Mesothelial cell of epicardium (in vitro differentiated cells): Measurements from ENCODE around the gene ATM. TPM values are rescaled to one million over a fixed set of nuclear protein-coding genes. Genes with fewer than 3 reads are reported as not detected.
"Not testable (repeated sequence)": the region's sequence is repeated elsewhere in the genome, so short reads cannot be mapped to it uniquely, and the experiment has no call there.

Experiments used
- DNase-seq, 2 experiments: peaks; one replicate each; pipeline ENCODE4 v3.0.0; 2021; ENCODE audit warnings: low spot score in 2 of 2; ENCODE audit not compliant: unreplicated experiment in 2 of 2
- H3K27ac Mint-ChIP-seq: 2 replicates; pipeline ENCODE4 v1.8.0; 2021; ENCODE audit warnings: mixed read lengths
- H3K27me3 Mint-ChIP-seq: 2 replicates; pipeline ENCODE4 v1.8.0; 2021; ENCODE audit warnings: low read depth, mixed read lengths
- H3K36me3 Mint-ChIP-seq: 2 replicates; pipeline ENCODE4 v1.8.0; 2021; ENCODE audit warnings: mixed read lengths
- H3K4me1 Mint-ChIP-seq: 2 replicates; pipeline ENCODE4 v1.8.0; 2021; ENCODE audit warnings: mixed read lengths
- H3K4me3 Mint-ChIP-seq: 2 replicates; pipeline ENCODE4 v1.8.0; 2021; ENCODE audit warnings: mild to moderate bottlenecking, moderate library complexity, mixed read lengths
- H3K9me3 Mint-ChIP-seq: 2 replicates; pipeline ENCODE4 v1.8.0; 2021; ENCODE audit warnings: mixed read lengths
- CTCF ChIP-seq: fragments of 200-600 bp; sonication (generic); IDR thresholded peaks from one replicate; pipeline ENCODE4 v1.5.0; 2021; ENCODE audit warnings: antibody characterized with exemption; ENCODE audit not compliant: unreplicated experiment
- total RNA-seq: library from RNA; stranded (reverse); gene quantifications from 3 replicates; pipeline ENCODE4 v1.2.1, GENCODE V29; 2021

ATM gene
- total RNA-seq, 1 donor from 2014 or later: 78.0 TPM

- H3K27me3 Mint-ChIP-seq: no peaks in the 10 kb centered on the region
- no peak overlapping the region for H3K27ac Mint-ChIP-seq
Measured at GRCh38 chr11:108368134-108368533, 145.3 kb downstream of the ATM start.

GRCh38 chr11:108369064-108369463 lies 146.2 kb downstream of the ATM start:
- no peak for DNase-seq
- no peak for TF ChIP-seq CTCF
- no peak overlapping the region for H3K4me3 Mint-ChIP-seq
- H3K9me3 Mint-ChIP-seq: peaks cover 5% of the 10 kb centered on the region
- no peaks in the 10 kb centered on the region for H3K4me1 Mint-ChIP-seq
- peaks cover 36% of the 10 kb centered on the region for H3K36me3 Mint-ChIP-seq
- no peaks in the 10 kb centered on the region for H3K27me3 Mint-ChIP-seq
- no peak overlapping the region for H3K27ac Mint-ChIP-seq

More at GRCh38 chr11:108368134-108368533, 145.3 kb downstream of the ATM start:
- Mint-ChIP-seq H3K36me3 (peaks cover 34% of the 10 kb centered on the region), H3K9me3 (peaks cover 3% of the 10 kb centered on the region), H3K4me3 (no peak overlapping the region), H3K4me1 (no peaks in the 10 kb centered on the region)
- TF ChIP-seq CTCF: no peak
- no peak for DNase-seq

- H3K4me1 Mint-ChIP-seq: no peaks in the 10 kb centered on the region
- DNase-seq: no peak
- H3K27ac Mint-ChIP-seq: no peak overlapping the region
- H3K9me3 Mint-ChIP-seq: peaks cover 8% of the 10 kb centered on the region
- no peak for TF ChIP-seq CTCF
- peaks cover 27% of the 10 kb centered on the region for H3K36me3 Mint-ChIP-seq
- H3K4me3 Mint-ChIP-seq: no peak overlapping the region
- H3K27me3 Mint-ChIP-seq: no peaks in the 10 kb centered on the region
Measured at GRCh38 chr11:108370315-108370714, 147.4 kb downstream of the ATM start.

- no peaks in the 10 kb centered on the region for H3K4me1 Mint-ChIP-seq
- H3K27me3 Mint-ChIP-seq: no peaks in the 10 kb centered on the region
- DNase-seq: no peak
- peaks cover 24% of the 10 kb centered on the region for H3K36me3 Mint-ChIP-seq
- H3K27ac Mint-ChIP-seq: no peak overlapping the region
- peaks cover 8% of the 10 kb centered on the region for H3K9me3 Mint-ChIP-seq
- no peak overlapping the region for H3K4me3 Mint-ChIP-seq
- no peak for TF ChIP-seq CTCF
Measured at GRCh38 chr11:108370990-108371389, 148.1 kb downstream of the ATM start.

GRCh38 chr11:108373505-108373904 lies 150.6 kb downstream of the ATM start:
- H3K4me1 Mint-ChIP-seq, H3K4me3 Mint-ChIP-seq, DNase-seq, H3K9me3 Mint-ChIP-seq, H3K27me3 Mint-ChIP-seq, H3K27ac Mint-ChIP-seq: not testable (repeated sequence)
- peaks cover 19% of the 10 kb centered on the region for H3K36me3 Mint-ChIP-seq

- Mint-ChIP-seq H3K27ac (no peak overlapping the region), H3K36me3 (no peaks in the 10 kb centered on the region), H3K4me3 (no peak overlapping the region), H3K4me1 (no peaks in the 10 kb centered on the region), H3K9me3 (no peaks in the 10 kb centered on the region), H3K27me3 (no peaks in the 10 kb centered on the region)
- DNase-seq: no peak
- TF ChIP-seq CTCF: no peak
Measured at GRCh38 chr11:108388576-108388975, 165.7 kb downstream of the ATM start.
